WTC11 (cell line): ENCODE data around the gene IPO11. TPM values are rescaled to one million over a fixed set of nuclear protein-coding genes. Genes with fewer than 3 reads are reported as not detected.

Experiments
- ATAC-seq: fragments of 200-7000 bp; cut with Tn5 transposase; 2 replicates; pipeline ENCODE4 v1.10.0; 2021; ENCODE audit warnings: mild to moderate bottlenecking, moderate library complexity
- CTCF ChIA-PET: fragments of 300-600 bp; sonication (Branson Sonifier 250); formaldehyde crosslinking; loops from one replicate; lab custom pipeline; 2021; ENCODE audit warnings: antibody characterized with exemption; lab: Charles Lee
- POLR2A ChIA-PET: fragments of 350-600 bp; sonication (Branson Sonifier 250); formaldehyde crosslinking; loops from one replicate; lab custom pipeline; 2021; ENCODE audit warnings: antibody characterized with exemption; lab: Charles Lee
- DNase-seq: peaks from one replicate; pipeline ENCODE4 v3.0.0; 2021; ENCODE audit warnings: low spot score
- H3K27ac Mint-ChIP-seq: 2 replicates; pipeline ENCODE4 v1.8.0; 2021; ENCODE audit warnings: mixed read lengths
- H3K27me3 Mint-ChIP-seq: 2 replicates; pipeline ENCODE4 v1.8.0; 2021; ENCODE audit warnings: low read depth, mild to moderate bottlenecking, moderate library complexity, mixed read lengths
- H3K36me3 Mint-ChIP-seq: 2 replicates; pipeline ENCODE4 v1.8.0; 2021; ENCODE audit warnings: mixed read lengths
- H3K4me1 Mint-ChIP-seq: 2 replicates; pipeline ENCODE4 v1.8.0; 2022; ENCODE audit warnings: mixed read lengths
- H3K4me3 Mint-ChIP-seq: 2 replicates; pipeline ENCODE4 v1.8.0; 2021; ENCODE audit warnings: mild to moderate bottlenecking, moderate library complexity, mixed read lengths
- H3K9me3 Mint-ChIP-seq: 2 replicates; pipeline ENCODE4 v1.8.0; 2021; ENCODE audit warnings: mixed read lengths
- ATF3 ChIP-seq: sonication (generic); formaldehyde crosslinking; conservative IDR thresholded peaks from 2 replicates; pipeline ENCODE4 v1.8.1; 2022; ENCODE audit warnings: mild to moderate bottlenecking, missing genetic modification reagents
- ATF6 ChIP-seq: sonication (generic); formaldehyde crosslinking; IDR thresholded peaks from 2 replicates; pipeline ENCODE4 v1.8.1; 2023; ENCODE audit warnings: mild to moderate bottlenecking, missing genetic modification reagents
- E2F5 ChIP-seq: sonication (generic); formaldehyde crosslinking; IDR thresholded peaks from 2 replicates; pipeline ENCODE4 v1.8.1; 2022; ENCODE audit warnings: mild to moderate bottlenecking, moderate library complexity, missing genetic modification reagents
- ELF4 ChIP-seq: sonication (generic); formaldehyde crosslinking; IDR thresholded peaks from 2 replicates; pipeline ENCODE4 v1.8.1; 2022; ENCODE audit warnings: low read depth, mild to moderate bottlenecking, moderate library complexity, missing genetic modification reagents
- ETV6 ChIP-seq: sonication (generic); formaldehyde crosslinking; IDR thresholded peaks from 2 replicates; pipeline ENCODE4 v1.8.1; 2022; ENCODE audit warnings: mild to moderate bottlenecking, missing genetic modification reagents
- GABPB1 ChIP-seq: sonication (generic); formaldehyde crosslinking; IDR thresholded peaks from 2 replicates; pipeline ENCODE4 v1.8.1; 2023; ENCODE audit warnings: mild to moderate bottlenecking, missing genetic modification reagents
- HMGA2 ChIP-seq: fragments of 250-450 bp; sonication (Bioruptor Pico); IDR thresholded peaks from 2 replicates; pipeline ENCODE4 v1.4.0; 2021; ENCODE audit warnings: mild to moderate bottlenecking, moderate library complexity
- IRF2 ChIP-seq: sonication (generic); formaldehyde crosslinking; IDR thresholded peaks from 2 replicates; pipeline ENCODE4 v1.8.0; 2022; ENCODE audit warnings: low read depth, missing genetic modification reagents, borderline replicate concordance
- JAZF1 ChIP-seq: fragments of 250-450 bp; sonication (Bioruptor Pico); IDR thresholded peaks from 2 replicates; pipeline ENCODE4 v1.9.0; 2021; ENCODE audit warnings: moderate library complexity, mild to moderate bottlenecking, inconsistent platforms
- JUN ChIP-seq: sonication (generic); formaldehyde crosslinking; IDR thresholded peaks from 2 replicates; pipeline ENCODE4 v1.8.0; 2023; ENCODE audit warnings: mild to moderate bottlenecking, missing genetic modification reagents
- MLX ChIP-seq: sonication (generic); formaldehyde crosslinking; IDR thresholded peaks from 2 replicates; pipeline ENCODE4 v1.8.1; 2023; ENCODE audit warnings: mild to moderate bottlenecking, missing genetic modification reagents, moderate library complexity
- NR1H2 ChIP-seq: sonication (generic); formaldehyde crosslinking; IDR thresholded peaks from 2 replicates; pipeline ENCODE4 v1.9.0; 2021; ENCODE audit warnings: mild to moderate bottlenecking, moderate library complexity, missing genetic modification reagents
- NR2C2 ChIP-seq: sonication (generic); formaldehyde crosslinking; IDR thresholded peaks from 2 replicates; pipeline ENCODE4 v1.8.0; 2022; ENCODE audit warnings: mild to moderate bottlenecking, missing genetic modification reagents
- PREB ChIP-seq: sonication (generic); formaldehyde crosslinking; IDR thresholded peaks from 2 replicates; pipeline ENCODE4 v1.8.1; 2022; ENCODE audit warnings: mild to moderate bottlenecking, missing genetic modification reagents, moderate library complexity, borderline replicate concordance
- STAT6 ChIP-seq: sonication (generic); formaldehyde crosslinking; conservative IDR thresholded peaks from 2 replicates; pipeline ENCODE4 v1.8.1; 2023; ENCODE audit warnings: mild to moderate bottlenecking, low read depth, missing genetic modification reagents, moderate library complexity
- ZNF121 ChIP-seq: sonication (generic); formaldehyde crosslinking; IDR thresholded peaks from 2 replicates; pipeline ENCODE4 v1.8.0; 2023; ENCODE audit warnings: missing genetic modification reagents
- ZNF138 ChIP-seq: sonication (generic); formaldehyde crosslinking; conservative IDR thresholded peaks from 2 replicates; pipeline ENCODE4 v1.8.1; 2022; ENCODE audit warnings: mild to moderate bottlenecking, moderate library complexity, missing genetic modification reagents
- ZNF396 ChIP-seq: fragments of 250-450 bp; sonication (Bioruptor Pico); IDR thresholded peaks from 2 replicates; pipeline ENCODE4 v1.8.0; 2021; ENCODE audit warnings: mild to moderate bottlenecking, moderate library complexity, borderline replicate concordance
- ZNF416 ChIP-seq: fragments of 250-450 bp; sonication (Bioruptor Pico); IDR thresholded peaks from 2 replicates; pipeline ENCODE4 v1.9.0; 2021; ENCODE audit warnings: mild to moderate bottlenecking, inconsistent platforms
- ZNF425 ChIP-seq: fragments of 250-450 bp; sonication (Bioruptor Pico); conservative IDR thresholded peaks from 2 replicates; pipeline ENCODE4 v1.9.0; 2021; ENCODE audit warnings: mild to moderate bottlenecking
- ZNF512 ChIP-seq: sonication (generic); formaldehyde crosslinking; IDR thresholded peaks from 2 replicates; pipeline ENCODE4 v1.8.1; 2022; ENCODE audit warnings: missing genetic modification reagents, borderline replicate concordance
- ZSCAN18 ChIP-seq: fragments of 250-450 bp; sonication (Bioruptor Pico); IDR thresholded peaks from 2 replicates; pipeline ENCODE4 v2.1.2; 2022; ENCODE audit warnings: mild to moderate bottlenecking, moderate library complexity
- total RNA-seq: library from RNA; stranded (reverse); gene quantifications from 3 replicates; pipeline ENCODE4 v1.2.3, GENCODE V29; 2021

Gene IPO11
- total RNA-seq, 1 experiment from 2014 or later = 61.9 TPM

GRCh38 chr5:62633243-62633642, 220.7 kb downstream of the IPO11 start (continued):
- TF ChIP-seq ZNF512 (CRISPR knock-in tag) (no peak), ZNF416 (no peak), GABPB1 (CRISPR knock-in tag) (no peak), ELF4 (CRISPR knock-in tag) (no peak), IRF2 (CRISPR knock-in tag) (no peak), NR1H2 (CRISPR knock-in tag) (no peak), ZNF396 (no peak), ETV6 (CRISPR knock-in tag) (no peak), ZSCAN18 (no peak), ZNF138 (no peak)

GRCh38 chr5:62640446-62640845, 227.9 kb downstream of the IPO11 start:
- peaks cover 9% of the 10 kb centered on the region for H3K36me3 Mint-ChIP-seq
- no peak overlapping the region for H3K27ac Mint-ChIP-seq
- no peaks in the 10 kb centered on the region for H3K27me3 Mint-ChIP-seq
- H3K9me3 Mint-ChIP-seq = peaks cover 5% of the 10 kb centered on the region
- H3K4me1 Mint-ChIP-seq = peaks cover 29% of the 10 kb centered on the region
- no peak for DNase-seq
- ChIA-PET CTCF (no interaction called here), POLR2A (no interaction called here)
- ATAC-seq = no peak
- no peak overlapping the region for H3K4me3 Mint-ChIP-seq
- TF ChIP-seq ZNF396 (no peak), PREB (CRISPR knock-in tag) (no peak), ETV6 (CRISPR knock-in tag) (no peak), ZNF121 (no peak), MLX (CRISPR knock-in tag) (no peak), HMGA2 (CRISPR knock-in tag) (no peak), STAT6 (CRISPR knock-in tag) (no peak), JAZF1 (CRISPR knock-in tag) (no peak), ATF6 (CRISPR knock-in tag) (no peak), ZNF138 (no peak), E2F5 (CRISPR knock-in tag) (no peak), ZNF425 (CRISPR knock-in tag) (no peak), ATF3 (no peak), JUN (CRISPR knock-in tag) (no peak), ZSCAN18 (no peak), NR2C2 (CRISPR knock-in tag) (no peak)
